GM12801 (cell line): ENCODE measurements around the gene ZNF425.

Experiments
- TF ChIP-seq, protein P1 (sequence below): IDR thresholded peaks from one replicate; pipeline ENCODE4 v1.5.1; 2011; ENCODE audit warnings: control low read depth; ENCODE audit not compliant: insufficient read length; ENCODE audit errors: extremely low read depth

Gene ZNF425

DNA sequence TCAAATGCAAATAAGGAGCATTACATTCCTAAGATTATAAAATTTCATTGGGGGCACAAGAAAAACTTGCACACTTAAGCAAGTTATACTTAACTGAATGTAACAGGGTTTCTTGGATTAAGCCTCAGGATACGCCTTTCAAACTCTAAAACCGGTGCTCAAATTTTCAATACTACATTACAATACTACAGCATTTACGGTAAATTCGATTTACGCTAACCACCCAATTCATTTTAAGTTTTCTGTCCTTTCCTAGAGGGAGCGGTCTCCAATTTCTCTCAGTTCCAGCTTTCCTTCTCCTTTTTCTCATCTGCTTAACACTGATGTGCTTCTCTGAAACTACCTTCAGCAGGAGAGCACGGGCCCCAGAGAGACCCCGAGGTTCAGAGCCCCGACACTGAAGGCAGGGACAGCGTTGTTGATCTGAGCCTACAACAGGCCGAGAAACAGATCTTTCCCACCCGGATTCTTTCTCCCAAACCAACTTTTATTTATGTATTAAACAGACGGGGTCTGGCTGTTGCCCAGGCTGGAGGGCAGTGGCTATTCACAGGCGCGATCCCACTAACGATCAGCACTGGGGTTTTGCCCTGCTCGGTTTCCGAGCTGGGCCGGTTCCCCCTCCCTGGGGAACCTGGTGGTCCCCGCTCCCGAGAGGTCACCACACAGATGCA lies 798 bp downstream of the ZNF425 start:
- TF ChIP-seq, protein P1, sequence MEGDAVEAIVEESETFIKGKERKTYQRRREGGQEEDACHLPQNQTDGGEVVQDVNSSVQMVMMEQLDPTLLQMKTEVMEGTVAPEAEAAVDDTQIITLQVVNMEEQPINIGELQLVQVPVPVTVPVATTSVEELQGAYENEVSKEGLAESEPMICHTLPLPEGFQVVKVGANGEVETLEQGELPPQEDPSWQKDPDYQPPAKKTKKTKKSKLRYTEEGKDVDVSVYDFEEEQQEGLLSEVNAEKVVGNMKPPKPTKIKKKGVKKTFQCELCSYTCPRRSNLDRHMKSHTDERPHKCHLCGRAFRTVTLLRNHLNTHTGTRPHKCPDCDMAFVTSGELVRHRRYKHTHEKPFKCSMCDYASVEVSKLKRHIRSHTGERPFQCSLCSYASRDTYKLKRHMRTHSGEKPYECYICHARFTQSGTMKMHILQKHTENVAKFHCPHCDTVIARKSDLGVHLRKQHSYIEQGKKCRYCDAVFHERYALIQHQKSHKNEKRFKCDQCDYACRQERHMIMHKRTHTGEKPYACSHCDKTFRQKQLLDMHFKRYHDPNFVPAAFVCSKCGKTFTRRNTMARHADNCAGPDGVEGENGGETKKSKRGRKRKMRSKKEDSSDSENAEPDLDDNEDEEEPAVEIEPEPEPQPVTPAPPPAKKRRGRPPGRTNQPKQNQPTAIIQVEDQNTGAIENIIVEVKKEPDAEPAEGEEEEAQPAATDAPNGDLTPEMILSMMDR, result no peak

DNA sequence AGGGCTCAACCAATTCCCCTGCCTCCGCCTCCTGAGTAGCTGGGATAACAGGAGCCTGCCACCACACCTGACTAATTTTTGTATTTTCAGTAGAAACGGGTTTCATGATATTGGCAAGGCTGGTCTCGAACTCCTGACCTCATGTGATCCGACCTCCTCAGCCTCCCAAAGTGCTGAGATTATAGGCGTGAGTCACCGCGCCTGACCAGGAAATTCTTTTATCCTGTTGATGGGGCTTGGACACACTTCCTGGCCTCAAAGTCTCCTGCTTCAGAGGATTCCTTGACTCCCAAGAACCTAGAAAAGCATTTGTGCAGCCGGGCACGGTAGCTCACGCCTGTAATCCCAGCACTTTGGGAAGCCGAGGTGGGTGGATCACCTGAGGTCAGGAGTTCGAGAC lies 16.2 kb downstream of the ZNF425 start:
- TF ChIP-seq, protein P1, result no peak

DNA sequence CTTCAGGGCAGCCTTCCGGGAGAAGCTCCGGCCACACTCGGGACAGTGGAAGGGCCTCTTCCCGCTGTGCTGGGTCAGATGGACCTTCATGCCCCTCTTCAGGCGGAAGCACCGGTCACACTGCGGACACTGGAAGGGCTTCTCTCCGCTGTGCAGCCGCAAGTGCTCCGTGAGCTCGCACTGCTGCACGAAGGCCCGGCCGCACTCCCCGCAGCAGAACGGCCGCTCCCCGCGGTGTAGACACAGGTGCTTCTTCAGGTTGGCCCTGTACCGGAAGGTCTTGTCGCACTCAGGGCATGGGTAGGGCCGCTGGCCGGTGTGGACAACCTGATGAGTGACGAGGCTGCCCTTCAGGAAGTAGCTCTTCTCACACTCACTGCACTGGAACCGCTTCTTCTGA lies 21.4 kb downstream of the ZNF425 start:
- TF ChIP-seq, protein P1, result no peak

DNA sequence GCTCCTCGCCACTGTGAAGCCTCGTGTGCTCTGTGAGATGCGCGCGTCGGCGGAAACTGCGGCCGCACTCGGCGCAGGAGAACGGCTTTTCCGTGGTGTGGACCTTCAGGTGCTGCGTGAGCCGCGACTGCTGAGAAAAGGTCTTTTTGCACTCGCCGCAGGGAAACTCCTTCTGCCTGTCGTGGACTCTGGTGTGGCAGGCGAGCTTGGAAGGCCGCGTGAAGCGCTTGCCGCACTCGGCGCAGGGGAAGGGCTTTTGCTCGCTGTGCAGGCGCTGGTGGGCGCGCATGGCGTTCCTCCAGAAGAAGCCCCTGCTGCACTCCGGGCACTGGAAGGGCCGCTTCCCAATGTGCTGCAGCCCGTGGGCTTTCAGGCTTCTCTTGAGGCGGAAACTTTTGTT lies 21.9 kb downstream of the ZNF425 start:
- TF ChIP-seq, protein P1, result no peak

DNA sequence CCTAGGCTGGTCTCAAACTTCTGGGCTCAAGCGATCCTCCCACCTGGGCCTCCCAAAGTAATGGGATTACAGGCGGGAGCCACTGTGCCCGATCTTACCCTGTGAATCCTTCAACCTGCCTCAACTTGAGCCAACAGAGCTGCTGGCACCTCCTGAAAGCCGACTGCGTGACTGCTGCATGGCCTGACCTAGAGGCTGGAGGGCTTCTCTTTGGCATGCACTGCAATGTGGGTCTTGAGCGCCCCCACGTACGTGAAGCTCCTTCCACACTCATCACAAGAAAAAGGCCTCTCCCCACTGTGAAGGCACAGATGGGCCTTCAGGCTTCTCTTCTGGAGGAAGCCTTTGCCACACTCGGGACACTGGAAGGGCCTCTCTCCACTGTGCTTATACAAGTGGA lies 22.7 kb downstream of the ZNF425 start:
- TF ChIP-seq, protein P1, result no peak

DNA sequence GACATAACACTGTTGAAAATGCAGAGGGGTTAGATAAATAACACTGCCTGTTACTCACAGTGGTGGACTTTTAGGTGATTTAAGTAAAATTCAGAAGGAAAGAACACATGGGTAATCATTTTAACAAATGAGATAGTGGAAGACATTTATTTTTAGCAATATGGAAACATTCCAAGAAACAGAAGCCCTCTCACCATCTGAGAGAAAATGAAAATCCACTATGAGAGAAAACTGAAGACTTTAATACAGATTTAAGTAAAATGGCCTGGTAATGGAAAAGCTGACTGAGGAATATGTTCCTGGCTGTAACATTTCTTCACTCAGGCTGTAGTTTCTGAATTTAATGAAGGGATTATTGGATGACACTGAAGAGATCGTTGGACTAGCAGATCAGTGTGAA lies 23.5 kb downstream of the ZNF425 start:
- TF ChIP-seq, protein P1, result no peak

DNA sequence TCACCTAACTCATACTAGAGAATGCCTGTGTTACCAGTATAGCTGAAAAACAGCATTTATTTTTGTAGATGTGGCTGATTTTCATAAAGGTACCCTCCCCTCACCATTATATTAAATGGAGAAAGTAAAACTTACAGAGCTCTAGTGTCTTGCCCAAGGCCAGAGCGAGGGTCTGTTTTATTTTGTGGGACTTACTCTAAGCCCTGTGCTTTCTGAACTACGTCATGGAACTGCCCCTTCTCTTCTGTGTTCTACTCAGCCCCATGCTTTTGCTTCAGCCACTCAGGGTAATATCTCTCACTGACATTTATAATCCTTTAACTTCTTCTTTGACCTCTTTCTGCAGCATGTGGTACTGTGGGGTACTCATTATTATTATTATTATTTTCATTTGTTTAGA lies 25.3 kb downstream of the ZNF425 start:
- TF ChIP-seq, protein P1, result no peak
